Neural cell (in vitro differentiated cells): ENCODE measurements around the gene CD27. TPM values are rescaled to one million over a fixed set of nuclear protein-coding genes. Genes with fewer than 3 reads are reported as not detected.

ENCODE experiments used
- H2AFZ ChIP-seq: fragments of 200-600, 300-800 bp; sonication (generic), shearing (Covaris generic); 2 replicates; pipeline ENCODE4 v1.6.0; 2014; ENCODE audit warnings: low read depth, mild to moderate bottlenecking, antibody characterized with exemption, low read length, moderate library complexity
- H3F3A ChIP-seq: fragments of 200-600 bp; shearing (Covaris generic); 2 replicates; pipeline ENCODE4 v1.6.1; 2016; ENCODE audit warnings: mild to moderate bottlenecking, moderate library complexity, mixed read lengths, antibody characterized with exemption, low read length; ENCODE audit not compliant: insufficient read depth, poor library complexity, severe bottlenecking
- H3K27ac ChIP-seq: fragments of 200-600, 300-800 bp; sonication (generic), shearing (Covaris generic); 2 replicates; pipeline ENCODE4 v1.5.1; 2014; ENCODE audit warnings: mild to moderate bottlenecking, low read length, moderate library complexity
- H3K27me3 ChIP-seq: fragments of 300-800, 200-600 bp; sonication (generic), shearing (Covaris generic); 2 replicates; pipeline ENCODE4 v1.6.0; 2014; ENCODE audit warnings: mild to moderate bottlenecking, low read depth, low read length, moderate library complexity; ENCODE audit not compliant: insufficient read depth
- H3K36me3 ChIP-seq: fragments of 300-800, 200-600 bp; sonication (generic), shearing (Covaris generic); 2 replicates; pipeline ENCODE4 v1.5.1; 2014; ENCODE audit warnings: mild to moderate bottlenecking, antibody characterized with exemption, low read length, moderate library complexity; ENCODE audit not compliant: insufficient read depth
- H3K4me2 ChIP-seq: fragments of 300-800, 200-600 bp; sonication (generic), shearing (Covaris generic); 2 replicates; pipeline ENCODE4 v1.6.0; 2014; ENCODE audit warnings: mild to moderate bottlenecking, low read length
- H3K4me3 ChIP-seq: fragments of 300-800, 200-600 bp; sonication (generic), shearing (Covaris generic); 2 replicates; pipeline ENCODE4 v1.5.1; 2014; ENCODE audit warnings: mild to moderate bottlenecking, low read length, moderate library complexity
- H3K79me2 ChIP-seq: fragments of 200-600 bp; shearing (Covaris generic); replicated peaks from 2 replicates; pipeline ENCODE4 v1.6.0; 2014; ENCODE audit warnings: mild to moderate bottlenecking, low read length, moderate library complexity; ENCODE audit not compliant: insufficient read depth
- H3K9ac ChIP-seq: fragments of 300-800, 200-600 bp; sonication (generic), shearing (Covaris generic); 2 replicates; pipeline ENCODE4 v1.6.1; 2016; ENCODE audit warnings: mild to moderate bottlenecking, low read length, mixed read lengths
- H3K9me2 ChIP-seq: fragments of 200-600 bp; shearing (Covaris generic); 2 replicates; pipeline ENCODE4 v1.6.1; 2016; ENCODE audit warnings: mild to moderate bottlenecking, low read length, mixed read lengths; ENCODE audit not compliant: insufficient read depth
- H3K9me3 ChIP-seq: fragments of 200-600, 300-800 bp; sonication (generic), shearing (Covaris generic); 2 replicates; pipeline ENCODE4 v1.6.1; 2016; ENCODE audit warnings: mild to moderate bottlenecking, mixed run types, low read length, moderate library complexity, mixed read lengths
- H4K20me1 ChIP-seq: fragments of 200-600 bp; shearing (Covaris generic); 2 replicates; pipeline ENCODE4 v1.6.1; 2016; ENCODE audit warnings: mild to moderate bottlenecking, mixed run types; ENCODE audit not compliant: insufficient read depth
- EP300 ChIP-seq: fragments of 450-650 bp; conservative IDR thresholded peaks from 2 replicates; pipeline ENCODE4 v1.6.1; 2014; ENCODE audit warnings: antibody characterized with exemption, mild to moderate bottlenecking, moderate library complexity; ENCODE audit not compliant: poor library complexity, severe bottlenecking
- EZH2 ChIP-seq: fragments of 200-600, 300-800 bp; shearing (Covaris generic), sonication (generic); IDR thresholded peaks from 2 replicates; pipeline ENCODE4 v1.6.1; 2014; ENCODE audit warnings: antibody characterized with exemption, low read length, borderline replicate concordance, mild to moderate bottlenecking; ENCODE audit not compliant: insufficient read depth, poor library complexity, severe bottlenecking
- MXI1 ChIP-seq: fragments of 450-650 bp; conservative IDR thresholded peaks from 2 replicates; pipeline ENCODE4 v1.6.1; 2014; ENCODE audit warnings: antibody characterized with exemption, mild to moderate bottlenecking; ENCODE audit not compliant: poor library complexity, severe bottlenecking
- POLR2AphosphoS5 ChIP-seq: IDR thresholded peaks from 2 replicates; pipeline ENCODE4 v1.6.1; 2012
- RAD21 ChIP-seq: fragments of 450-650 bp; conservative IDR thresholded peaks from 2 replicates; pipeline ENCODE4 v1.6.1; 2014; ENCODE audit warnings: antibody characterized with exemption, mild to moderate bottlenecking, moderate library complexity
- SMC3 ChIP-seq: fragments of 450-650 bp; conservative IDR thresholded peaks from 2 replicates; pipeline ENCODE4 v1.6.1; 2014; ENCODE audit warnings: antibody characterized with exemption, mild to moderate bottlenecking, moderate library complexity; ENCODE audit not compliant: poor library complexity
- TAF1 ChIP-seq: IDR thresholded peaks from 2 replicates; pipeline ENCODE4 v1.6.1; 2012; ENCODE audit warnings: low read depth
- polyA plus RNA-seq: library from polyadenylated mRNA; depleted of rRNA; stranded (reverse); fragments of >200 nt; gene quantifications from 2 replicates; pipeline ENCODE4 v1.2.3, GENCODE V29; 2014
- TF ChIP-seq, protein P1 (sequence below): IDR thresholded peaks from 2 replicates; pipeline ENCODE4 v1.6.1; 2012; ENCODE audit warnings: borderline replicate concordance
- TF ChIP-seq, protein P2 (sequence below): fragments of 450-650 bp; IDR thresholded peaks from 2 replicates; pipeline ENCODE4 v1.5.1; 2014; ENCODE audit warnings: antibody characterized with exemption, mild to moderate bottlenecking, moderate library complexity; ENCODE audit not compliant: poor library complexity, severe bottlenecking

Gene CD27
- polyA plus RNA-seq, 1 donor from 2014 or later, result not detected

DNA sequence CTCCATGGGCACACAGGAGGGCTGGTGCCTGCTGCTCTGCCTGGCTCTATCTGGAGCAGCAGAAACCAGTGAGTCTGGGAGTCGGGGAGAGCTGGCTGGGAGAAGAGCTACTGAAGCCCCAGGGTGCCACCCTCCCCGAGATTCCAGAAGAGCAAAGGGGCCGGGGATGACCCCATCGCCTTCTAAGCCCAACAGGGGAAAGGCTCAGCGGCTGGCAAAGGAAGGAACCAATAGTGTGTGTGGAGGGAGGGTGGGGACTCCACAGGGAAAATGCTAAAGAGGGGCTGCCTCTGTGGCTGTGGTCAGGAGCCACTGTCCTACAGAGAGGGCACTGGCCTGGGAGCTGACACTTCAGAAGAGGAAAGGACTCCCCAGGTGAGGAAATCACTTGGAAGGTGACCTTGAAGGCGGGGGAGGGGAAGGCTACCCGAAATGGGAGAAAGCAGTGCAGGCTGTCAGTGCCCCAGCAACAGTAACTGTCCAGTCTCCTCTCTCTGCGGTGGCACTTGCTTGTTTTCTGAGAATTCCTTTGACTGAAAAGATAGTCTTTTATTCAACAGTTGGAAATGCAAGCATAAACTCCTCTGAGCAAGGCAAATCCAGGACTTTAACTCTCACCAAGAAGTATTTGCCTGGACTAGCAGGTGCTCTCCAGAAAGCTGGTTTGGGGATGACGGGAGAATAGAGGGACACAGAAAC lies 7.6 kb downstream of the CD27 start:
- TF ChIP-seq, protein P1, sequence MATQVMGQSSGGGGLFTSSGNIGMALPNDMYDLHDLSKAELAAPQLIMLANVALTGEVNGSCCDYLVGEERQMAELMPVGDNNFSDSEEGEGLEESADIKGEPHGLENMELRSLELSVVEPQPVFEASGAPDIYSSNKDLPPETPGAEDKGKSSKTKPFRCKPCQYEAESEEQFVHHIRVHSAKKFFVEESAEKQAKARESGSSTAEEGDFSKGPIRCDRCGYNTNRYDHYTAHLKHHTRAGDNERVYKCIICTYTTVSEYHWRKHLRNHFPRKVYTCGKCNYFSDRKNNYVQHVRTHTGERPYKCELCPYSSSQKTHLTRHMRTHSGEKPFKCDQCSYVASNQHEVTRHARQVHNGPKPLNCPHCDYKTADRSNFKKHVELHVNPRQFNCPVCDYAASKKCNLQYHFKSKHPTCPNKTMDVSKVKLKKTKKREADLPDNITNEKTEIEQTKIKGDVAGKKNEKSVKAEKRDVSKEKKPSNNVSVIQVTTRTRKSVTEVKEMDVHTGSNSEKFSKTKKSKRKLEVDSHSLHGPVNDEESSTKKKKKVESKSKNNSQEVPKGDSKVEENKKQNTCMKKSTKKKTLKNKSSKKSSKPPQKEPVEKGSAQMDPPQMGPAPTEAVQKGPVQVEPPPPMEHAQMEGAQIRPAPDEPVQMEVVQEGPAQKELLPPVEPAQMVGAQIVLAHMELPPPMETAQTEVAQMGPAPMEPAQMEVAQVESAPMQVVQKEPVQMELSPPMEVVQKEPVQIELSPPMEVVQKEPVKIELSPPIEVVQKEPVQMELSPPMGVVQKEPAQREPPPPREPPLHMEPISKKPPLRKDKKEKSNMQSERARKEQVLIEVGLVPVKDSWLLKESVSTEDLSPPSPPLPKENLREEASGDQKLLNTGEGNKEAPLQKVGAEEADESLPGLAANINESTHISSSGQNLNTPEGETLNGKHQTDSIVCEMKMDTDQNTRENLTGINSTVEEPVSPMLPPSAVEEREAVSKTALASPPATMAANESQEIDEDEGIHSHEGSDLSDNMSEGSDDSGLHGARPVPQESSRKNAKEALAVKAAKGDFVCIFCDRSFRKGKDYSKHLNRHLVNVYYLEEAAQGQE, result no peak
- no peak for TF ChIP-seq EP300
- TF ChIP-seq SMC3, result no peak
- no peak for TF ChIP-seq TAF1
- TF ChIP-seq POLR2AphosphoS5, result no peak
- TF ChIP-seq MXI1, result no peak
- TF ChIP-seq RAD21, result no peak
- TF ChIP-seq EZH2, result no peak
- TF ChIP-seq, protein P2, sequence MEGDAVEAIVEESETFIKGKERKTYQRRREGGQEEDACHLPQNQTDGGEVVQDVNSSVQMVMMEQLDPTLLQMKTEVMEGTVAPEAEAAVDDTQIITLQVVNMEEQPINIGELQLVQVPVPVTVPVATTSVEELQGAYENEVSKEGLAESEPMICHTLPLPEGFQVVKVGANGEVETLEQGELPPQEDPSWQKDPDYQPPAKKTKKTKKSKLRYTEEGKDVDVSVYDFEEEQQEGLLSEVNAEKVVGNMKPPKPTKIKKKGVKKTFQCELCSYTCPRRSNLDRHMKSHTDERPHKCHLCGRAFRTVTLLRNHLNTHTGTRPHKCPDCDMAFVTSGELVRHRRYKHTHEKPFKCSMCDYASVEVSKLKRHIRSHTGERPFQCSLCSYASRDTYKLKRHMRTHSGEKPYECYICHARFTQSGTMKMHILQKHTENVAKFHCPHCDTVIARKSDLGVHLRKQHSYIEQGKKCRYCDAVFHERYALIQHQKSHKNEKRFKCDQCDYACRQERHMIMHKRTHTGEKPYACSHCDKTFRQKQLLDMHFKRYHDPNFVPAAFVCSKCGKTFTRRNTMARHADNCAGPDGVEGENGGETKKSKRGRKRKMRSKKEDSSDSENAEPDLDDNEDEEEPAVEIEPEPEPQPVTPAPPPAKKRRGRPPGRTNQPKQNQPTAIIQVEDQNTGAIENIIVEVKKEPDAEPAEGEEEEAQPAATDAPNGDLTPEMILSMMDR, result no peak
- H3K27ac ChIP-seq, result peak overlapping the region; percentile 58
- H3F3A ChIP-seq, result no peaks in the 10 kb centered on the region
- no peaks in the 10 kb centered on the region for H3K36me3 ChIP-seq
- H3K4me3 ChIP-seq, result no peak overlapping the region
- H2AFZ ChIP-seq, result peak overlapping the region; percentile 83
- no peaks in the 10 kb centered on the region for H3K27me3 ChIP-seq
- H3K9me2 ChIP-seq, result no peaks in the 10 kb centered on the region
- H3K4me2 ChIP-seq, result no peak overlapping the region
- H3K79me2 ChIP-seq, result no peaks in the 10 kb centered on the region
- H4K20me1 ChIP-seq, result no peaks in the 10 kb centered on the region
- H3K9ac ChIP-seq, result peak overlapping the region; percentile 70
- no peaks in the 10 kb centered on the region for H3K9me3 ChIP-seq

DNA sequence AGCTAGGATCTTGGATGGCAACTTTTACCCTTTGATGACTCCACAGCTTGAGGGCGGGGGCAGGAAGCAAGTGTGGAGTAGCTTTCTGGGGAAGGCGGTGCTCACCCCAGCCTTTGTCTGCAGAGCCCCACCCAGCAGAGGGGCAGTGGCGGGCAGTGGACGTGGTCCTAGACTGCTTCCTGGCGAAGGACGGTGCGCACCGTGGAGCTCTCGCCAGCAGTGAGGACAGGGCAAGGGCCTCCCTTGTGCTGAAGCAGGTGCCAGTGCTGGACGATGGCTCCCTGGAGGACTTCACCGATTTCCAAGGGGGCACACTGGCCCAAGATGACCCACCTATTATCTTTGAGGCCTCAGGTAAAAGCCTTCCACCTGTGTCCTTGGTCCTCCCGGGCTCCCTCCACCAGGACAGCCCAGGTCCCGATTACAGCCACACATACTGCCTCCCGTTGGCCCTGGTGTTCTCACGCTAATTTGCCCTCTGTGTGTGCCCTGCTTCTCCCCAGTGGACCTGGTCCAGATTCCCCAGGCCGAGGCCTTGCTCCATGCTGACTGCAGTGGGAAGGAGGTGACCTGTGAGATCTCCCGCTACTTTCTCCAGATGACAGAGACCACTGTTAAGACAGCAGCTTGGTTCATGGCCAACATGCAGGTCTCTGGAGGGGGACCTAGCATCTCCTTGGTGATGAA lies 8.3 kb downstream of the CD27 start:
- Histone ChIP-seq H4K20me1 (no peaks in the 10 kb centered on the region), H3K9me3 (no peaks in the 10 kb centered on the region), H3K36me3 (no peaks in the 10 kb centered on the region), H3K9me2 (no peaks in the 10 kb centered on the region), H3K9ac (no peak overlapping the region), H2AFZ (no peak overlapping the region), H3K79me2 (no peaks in the 10 kb centered on the region), H3F3A (no peaks in the 10 kb centered on the region), H3K4me2 (no peak overlapping the region), H3K27me3 (no peaks in the 10 kb centered on the region), H3K4me3 (no peak overlapping the region), H3K27ac (no peak overlapping the region)
- TF ChIP-seq EP300, result no peak
- no peak for TF ChIP-seq RAD21
- no peak for TF ChIP-seq TAF1
- TF ChIP-seq MXI1, result no peak
- TF ChIP-seq, protein P2, result no peak
- no peak for TF ChIP-seq POLR2AphosphoS5
- no peak for TF ChIP-seq EZH2
- TF ChIP-seq SMC3, result no peak
